Measurements from ENCODE around the gene E4F1. TPM values are rescaled to one million over a fixed set of nuclear protein-coding genes. Genes with fewer than 3 reads are reported as not detected.

The E4F1 gene
- total RNA-seq, 2 experiments from 2014 or later = 26.3 to 29.4 TPM

- H3K27ac Mint-ChIP-seq = peak overlapping the region; percentile 38
Observed at GRCh38 chr16:2212362-2213324, 10.7 kb upstream of the E4F1 start.

DNA sequence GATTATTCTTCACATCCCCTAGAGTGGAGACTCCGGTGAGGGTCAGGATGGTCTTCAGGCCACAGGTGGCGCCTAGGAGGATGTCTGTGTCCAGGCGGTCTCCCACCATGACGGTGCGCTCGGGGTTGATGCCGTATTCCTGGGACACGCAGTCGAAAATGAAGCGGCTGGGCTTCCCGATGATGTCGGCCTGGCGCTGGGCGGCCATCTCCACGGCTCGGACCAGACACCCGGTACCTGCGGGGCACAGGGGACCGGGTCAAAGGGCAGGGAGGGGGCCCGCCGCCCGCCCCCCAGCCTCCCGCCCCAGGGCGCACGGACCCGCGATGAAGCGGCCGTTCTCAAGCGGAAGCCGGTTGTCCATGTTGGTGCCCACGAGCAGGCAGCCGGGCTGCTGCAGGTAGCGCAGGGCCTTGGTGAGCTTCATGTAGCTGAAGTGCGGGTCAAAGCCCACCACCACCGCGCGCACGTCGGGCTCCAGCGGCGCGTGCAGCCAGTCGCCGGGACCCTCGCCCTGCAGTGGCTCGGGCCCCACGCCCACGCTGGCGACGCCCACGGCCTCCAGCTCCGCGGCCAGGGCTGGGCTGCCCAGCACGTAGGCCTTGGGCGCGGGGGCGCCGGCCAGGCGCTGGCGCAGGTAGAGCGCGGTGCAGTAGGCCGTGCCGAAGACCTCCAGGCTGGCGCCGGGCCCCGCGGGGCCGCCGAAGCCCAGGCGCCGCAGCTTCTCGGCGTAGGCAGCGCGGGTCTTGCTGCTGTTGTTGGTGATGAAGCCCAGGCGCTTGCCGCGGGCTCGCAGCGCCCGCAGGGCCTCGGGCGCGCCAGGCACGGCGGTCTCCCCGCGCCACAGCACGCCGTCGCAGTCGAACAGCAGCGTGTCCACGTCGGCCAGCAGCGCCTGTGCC, 9.3 kb upstream of the E4F1 start:
- Mint-ChIP-seq H3K4me1 (peaks cover 25% of the 10 kb centered on the region), H3K4me3 (peak overlapping the region; percentile 76), H3K9me3 (no peaks in the 10 kb centered on the region), H3K27ac (peak overlapping the region; percentile 52), H3K36me3 (ENCODE audit: low read depth) (peaks cover 10% of the 10 kb centered on the region), H3K27me3 (no peaks in the 10 kb centered on the region)
- ChIA-PET CTCF (interaction anchor here (1.0 to 2.0 kb wide), 6 partner anchors 7 to 306 kb away, joined by 3 to 8 read pairs (median 5); partner anchors contain the start of genes AMDHD2, E4F1, ECI1 and TRAF7), POLR2A (interaction anchor here (1.0 to 3.7 kb wide), 15 partner anchors 9 to 536 kb away, joined by 3 to 43 read pairs (median 7); partner anchors contain the start of genes DNASE1L2, E4F1, ECI1 and JPT2)
- no peak for DNase-seq

More at GRCh38 chr16:2212362-2213324, 10.7 kb upstream of the E4F1 start:
- Mint-ChIP-seq H3K4me1 (peaks cover 28% of the 10 kb centered on the region), H3K27me3 (no peaks in the 10 kb centered on the region), H3K4me3 (peak overlapping the region; percentile 76), H3K36me3 (ENCODE audit: low read depth) (peaks cover 19% of the 10 kb centered on the region), H3K9me3 (no peaks in the 10 kb centered on the region)
- DNase-seq = no peak
- ChIA-PET CTCF (no interaction called here), POLR2A (interaction anchor here (0.8 kb wide), 1 partner anchor 39 kb away, joined by 3 read pairs; the partner anchor contains the start of gene ECI1)

GRCh38 chr16:2214719-2214968, 8.7 kb upstream of the E4F1 start, which contains the start of gene PGP:
PGP (minus strand) TSS chr16:2214840; CDS start chr16:2214777, 63 bp downstream.
- Mint-ChIP-seq H3K4me1 (peaks cover 25% of the 10 kb centered on the region), H3K27me3 (no peaks in the 10 kb centered on the region), H3K9me3 (no peaks in the 10 kb centered on the region), H3K36me3 (ENCODE audit: low read depth) (peaks cover 10% of the 10 kb centered on the region), H3K27ac (peak within 1 kb of the TSS; percentile 82), H3K4me3 (peak within 1 kb of the TSS; percentile 82)
- POLR2A ChIA-PET = interaction anchor here (0.6 to 3.7 kb wide), 16 partner anchors 9 to 537 kb away, joined by 3 to 43 read pairs (median 6); partner anchors contain the start of genes DNASE1L2, E4F1, ECI1 and JPT2
- DNase-seq = no peak
- CTCF ChIA-PET = interaction anchor here (1.0 to 2.0 kb wide), 6 partner anchors 8 to 306 kb away, joined by 3 to 8 read pairs (median 5); partner anchors contain the start of genes AMDHD2, E4F1, ECI1 and TRAF7

- DNase-seq = no peak
- peak overlapping the region; percentile 82 for H3K27ac Mint-ChIP-seq
- peaks cover 25% of the 10 kb centered on the region for H3K4me1 Mint-ChIP-seq
- no peaks in the 10 kb centered on the region for H3K9me3 Mint-ChIP-seq
- H3K4me3 Mint-ChIP-seq = peak overlapping the region; percentile 47
- H3K36me3 Mint-ChIP-seq (ENCODE audit: low read depth) = peaks cover 10% of the 10 kb centered on the region
- H3K27me3 Mint-ChIP-seq = no peaks in the 10 kb centered on the region
- ChIA-PET CTCF (interaction anchor here (0.9 to 1.9 kb wide), 2 partner anchors 17 to 76 kb away, joined by 3 to 5 read pairs; no protein-coding TSS in a partner anchor), POLR2A (interaction anchor here (1.3 to 3.7 kb wide), 4 partner anchors 12 to 61 kb away, joined by 3 to 43 read pairs (median 21); partner anchors contain the start of genes ECI1, MLST8 and TRAF7)
Observed at GRCh38 chr16:2216330-2216729, 7.1 kb upstream of the E4F1 start.

DNA sequence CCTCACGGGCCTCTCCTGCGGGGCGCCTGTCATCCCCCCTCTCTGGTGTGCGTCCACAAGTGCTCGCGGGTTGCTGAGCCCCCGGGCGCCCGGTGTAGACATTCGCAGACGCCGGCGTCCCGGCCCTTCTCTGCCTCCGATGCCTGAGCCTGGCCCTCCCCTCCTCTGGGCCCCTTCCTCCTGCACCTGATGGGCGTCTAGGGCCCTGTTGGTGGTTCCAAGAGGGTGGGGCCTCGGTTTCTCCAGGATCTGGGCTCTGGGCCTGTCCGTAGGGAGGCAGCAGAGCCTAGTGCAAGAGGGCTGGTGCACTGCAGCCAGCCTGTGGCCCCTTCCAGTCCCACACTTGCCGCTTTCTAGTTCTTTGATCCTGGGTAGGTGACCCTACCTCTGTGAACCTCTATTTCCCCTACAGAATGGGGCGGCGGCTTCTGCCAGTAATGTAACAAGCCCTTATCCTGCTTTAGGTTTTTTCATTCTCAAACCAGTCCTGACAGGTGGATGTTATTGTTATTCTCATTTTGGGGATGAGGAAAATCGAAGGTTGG, 623 bp downstream of the E4F1 start:
- Mint-ChIP-seq H3K4me1 (peaks cover 22% of the 10 kb centered on the region), H3K9me3 (no peaks in the 10 kb centered on the region), H3K27ac (peak overlapping the region; percentile 65), H3K4me3 (peak overlapping the region; percentile 84), H3K27me3 (no peaks in the 10 kb centered on the region), H3K36me3 (ENCODE audit: low read depth) (peaks cover 3% of the 10 kb centered on the region)
- CTCF ChIA-PET = no interaction called here
- peak; percentile 43 for DNase-seq
- POLR2A ChIA-PET = interaction anchor here (0.6 to 2.2 kb wide), 3 partner anchors 10 to 309 kb away, joined by 3 to 13 read pairs (median 4); partner anchors contain the start of genes PGP and TRAF7

- H3K27me3 Mint-ChIP-seq = no peaks in the 10 kb centered on the region
- H3K27ac Mint-ChIP-seq = no peak overlapping the region
- POLR2A ChIA-PET = interaction anchor here (0.9 to 1.5 kb wide), 5 partner anchors 10 to 306 kb away, joined by 3 to 6 read pairs (median 3); partner anchors contain the start of genes DNASE1L2 and ECI1
- H3K9me3 Mint-ChIP-seq = no peaks in the 10 kb centered on the region
- no peak overlapping the region for H3K4me3 Mint-ChIP-seq
- H3K36me3 Mint-ChIP-seq (ENCODE audit: low read depth) = peaks cover 8% of the 10 kb centered on the region
- no peak for DNase-seq
- H3K4me1 Mint-ChIP-seq = peaks cover 22% of the 10 kb centered on the region
- CTCF ChIA-PET = no interaction called here
Observed at GRCh38 chr16:2226245-2226793, 2.9 kb downstream of the E4F1 start.

GRCh38 chr16:2226918-2227317, 3.5 kb downstream of the E4F1 start:
- POLR2A ChIA-PET = interaction anchor here (1.0 to 1.5 kb wide), 3 partner anchors 25 to 37 kb away, joined by 3 to 6 read pairs (median 3); partner anchors contain the start of gene ECI1
- H3K4me3 Mint-ChIP-seq = peak overlapping the region; percentile 10
- CTCF ChIA-PET = no interaction called here

GRCh38 chr16:2228161-2228824, 4.9 kb downstream of the E4F1 start:
- no peaks in the 10 kb centered on the region for H3K27me3 Mint-ChIP-seq
- POLR2A ChIA-PET = interaction anchor here (1.3 to 1.5 kb wide), 2 partner anchors 22 to 24 kb away, joined by 3 read pairs; partner anchors contain the start of gene ECI1
- peaks cover 19% of the 10 kb centered on the region for H3K4me1 Mint-ChIP-seq
- no peak overlapping the region for H3K4me3 Mint-ChIP-seq
- no peak overlapping the region for H3K27ac Mint-ChIP-seq
- H3K9me3 Mint-ChIP-seq = no peaks in the 10 kb centered on the region
- DNase-seq = no peak
- CTCF ChIA-PET = no interaction called here
- peaks cover 11% of the 10 kb centered on the region for H3K36me3 Mint-ChIP-seq (ENCODE audit: low read depth)

More at GRCh38 chr16:2226918-2227317, 3.5 kb downstream of the E4F1 start:
- H3K27ac Mint-ChIP-seq = no peak overlapping the region
- H3K27me3 Mint-ChIP-seq = no peaks in the 10 kb centered on the region
- H3K4me1 Mint-ChIP-seq = peaks cover 22% of the 10 kb centered on the region
- no peaks in the 10 kb centered on the region for H3K9me3 Mint-ChIP-seq
- no peak for DNase-seq
- H3K36me3 Mint-ChIP-seq (ENCODE audit: low read depth) = peaks cover 10% of the 10 kb centered on the region

DNA sequence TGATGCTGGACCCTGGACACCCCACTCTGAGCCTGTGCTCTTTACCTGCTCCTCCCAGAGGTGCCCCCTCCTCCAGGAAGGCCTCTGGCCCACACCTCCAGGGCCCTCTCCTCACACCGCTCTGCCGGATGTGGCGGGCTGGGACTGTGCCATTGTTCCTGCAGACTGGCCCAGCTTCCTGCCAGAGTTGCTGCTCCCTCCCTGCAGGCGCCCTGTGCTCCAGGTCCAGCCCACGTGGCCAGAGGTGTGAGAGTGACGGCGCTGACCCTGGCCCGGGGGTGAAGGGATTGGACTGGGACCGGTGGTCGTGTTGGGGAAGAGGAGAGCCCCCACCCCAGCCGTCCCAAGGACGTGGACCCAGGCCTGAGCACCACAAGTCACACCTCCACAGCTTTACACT, 5.7 kb downstream of the E4F1 start:
- POLR2A ChIA-PET = no interaction called here
- H3K27me3 Mint-ChIP-seq = no peaks in the 10 kb centered on the region
- H3K4me3 Mint-ChIP-seq = no peak overlapping the region
- H3K4me1 Mint-ChIP-seq = peaks cover 17% of the 10 kb centered on the region
- H3K9me3 Mint-ChIP-seq = no peaks in the 10 kb centered on the region
- no peak overlapping the region for H3K27ac Mint-ChIP-seq
- H3K36me3 Mint-ChIP-seq (ENCODE audit: low read depth) = peaks cover 11% of the 10 kb centered on the region
- no peak for DNase-seq
- CTCF ChIA-PET = no interaction called here

GRCh38 chr16:2229632-2230250, 6.3 kb downstream of the E4F1 start:
- POLR2A ChIA-PET = no interaction called here
- Mint-ChIP-seq H3K9me3 (no peaks in the 10 kb centered on the region), H3K36me3 (ENCODE audit: low read depth) (peaks cover 11% of the 10 kb centered on the region), H3K27me3 (no peaks in the 10 kb centered on the region), H3K4me3 (no peak overlapping the region), H3K27ac (no peak overlapping the region), H3K4me1 (peaks cover 11% of the 10 kb centered on the region)
- DNase-seq = no peak
- CTCF ChIA-PET = no interaction called here

GRCh38 chr16:2230376-2230775, 7.0 kb downstream of the E4F1 start:
- Mint-ChIP-seq H3K27ac (no peak overlapping the region), H3K36me3 (ENCODE audit: low read depth) (peaks cover 13% of the 10 kb centered on the region), H3K27me3 (no peaks in the 10 kb centered on the region), H3K4me1 (peaks cover 7% of the 10 kb centered on the region), H3K9me3 (no peaks in the 10 kb centered on the region), H3K4me3 (no peak overlapping the region)
- ChIA-PET CTCF (no interaction called here), POLR2A (no interaction called here)
- DNase-seq = no peak

Measured in activated CD4-positive, alpha-beta memory T cell treated with anti-CD3 and anti-CD28 coated beads, Interleukin-2, amount 10 ng/mL, durations not matched to agents 7 days and 5 days (primary cell).